Measurements from ENCODE around the gene BCL2.

Gene BCL2

GRCh38 chr18:63102941-63103744, 216.4 kb downstream of the BCL2 start:
- Histone ChIP-seq H3K27me3 (no peaks in the 10 kb centered on the region), H3K9me3 (no peaks in the 10 kb centered on the region), H3K36me3 (no peaks in the 10 kb centered on the region), H3K4me1 (peaks cover 2% of the 10 kb centered on the region), H3K4me3 (ENCODE audit: low read depth, low read length) (no peak overlapping the region)
- DNase-seq: no peak
- TF ChIP-seq CTCF (IDR thresholded peaks at IDR 0.05; ENCODE audit: low read depth, low read length): no peak

- DNase-seq: no peak
- no peak overlapping the region for H3K4me3 ChIP-seq (ENCODE audit: low read depth, low read length)
- TF ChIP-seq CTCF (IDR thresholded peaks at IDR 0.05; ENCODE audit: low read depth, low read length): no peak
Measured at GRCh38 chr18:63100630-63101055, 218.9 kb downstream of the BCL2 start.

GRCh38 chr18:63099848-63100629, 219.5 kb downstream of the BCL2 start:
- no peaks in the 10 kb centered on the region for H3K36me3 ChIP-seq
- no peak for DNase-seq

More at GRCh38 chr18:63100630-63101055, 218.9 kb downstream of the BCL2 start:
- no peaks in the 10 kb centered on the region for H3K9me3 ChIP-seq
- H3K27me3 ChIP-seq: no peaks in the 10 kb centered on the region
- no peaks in the 10 kb centered on the region for H3K36me3 ChIP-seq
- H3K4me1 ChIP-seq: peaks cover 11% of the 10 kb centered on the region

GRCh38 chr18:63099091-63099840, 220.3 kb downstream of the BCL2 start:
- Histone ChIP-seq H3K4me3 (ENCODE audit: low read depth, low read length) (no peak overlapping the region), H3K9me3 (no peaks in the 10 kb centered on the region)

More at GRCh38 chr18:63099848-63100629, 219.5 kb downstream of the BCL2 start:
- Histone ChIP-seq H3K27me3 (no peaks in the 10 kb centered on the region), H3K4me3 (ENCODE audit: low read depth, low read length) (no peak overlapping the region), H3K9me3 (no peaks in the 10 kb centered on the region), H3K4me1 (peaks cover 14% of the 10 kb centered on the region)
- no peak for TF ChIP-seq CTCF (IDR thresholded peaks at IDR 0.05; ENCODE audit: low read depth, low read length)

More at GRCh38 chr18:63099091-63099840, 220.3 kb downstream of the BCL2 start:
- no peak for DNase-seq
- TF ChIP-seq CTCF (IDR thresholded peaks at IDR 0.05; ENCODE audit: low read depth, low read length): no peak
- H3K27me3 ChIP-seq: no peaks in the 10 kb centered on the region
- H3K36me3 ChIP-seq: no peaks in the 10 kb centered on the region
- peaks cover 15% of the 10 kb centered on the region for H3K4me1 ChIP-seq

Data from BE2C (cell line).